GM18520 (cell line): ENCODE results near the gene LSM2.

Source experiments
- ATAC-seq: cut with Tn5 transposase; IDR thresholded peaks from one replicate; pipeline ENCODE4 v1.9.1; 2021; ENCODE audit not compliant: unreplicated experiment

LSM2 gene

DNA sequence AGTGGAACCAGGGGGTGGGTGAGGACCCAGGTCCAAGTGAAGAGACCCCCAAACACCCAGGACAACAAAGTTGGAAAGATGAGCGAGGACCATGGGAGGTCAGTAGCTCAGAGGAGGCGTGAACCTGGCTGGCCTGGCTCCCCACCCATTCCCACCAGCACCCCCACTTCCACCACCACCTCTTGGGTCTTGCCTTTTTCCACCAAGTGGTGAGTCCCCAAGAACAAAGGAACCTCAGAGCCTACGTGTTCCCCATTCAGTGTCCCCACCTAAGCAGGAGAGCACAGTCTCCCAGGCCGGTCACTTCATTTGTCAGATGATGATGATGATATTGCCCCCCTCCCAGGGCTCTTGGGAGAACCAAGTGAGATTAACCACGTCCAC is 29.1 kb downstream of the LSM2 start:
- no peak for ATAC-seq

DNA sequence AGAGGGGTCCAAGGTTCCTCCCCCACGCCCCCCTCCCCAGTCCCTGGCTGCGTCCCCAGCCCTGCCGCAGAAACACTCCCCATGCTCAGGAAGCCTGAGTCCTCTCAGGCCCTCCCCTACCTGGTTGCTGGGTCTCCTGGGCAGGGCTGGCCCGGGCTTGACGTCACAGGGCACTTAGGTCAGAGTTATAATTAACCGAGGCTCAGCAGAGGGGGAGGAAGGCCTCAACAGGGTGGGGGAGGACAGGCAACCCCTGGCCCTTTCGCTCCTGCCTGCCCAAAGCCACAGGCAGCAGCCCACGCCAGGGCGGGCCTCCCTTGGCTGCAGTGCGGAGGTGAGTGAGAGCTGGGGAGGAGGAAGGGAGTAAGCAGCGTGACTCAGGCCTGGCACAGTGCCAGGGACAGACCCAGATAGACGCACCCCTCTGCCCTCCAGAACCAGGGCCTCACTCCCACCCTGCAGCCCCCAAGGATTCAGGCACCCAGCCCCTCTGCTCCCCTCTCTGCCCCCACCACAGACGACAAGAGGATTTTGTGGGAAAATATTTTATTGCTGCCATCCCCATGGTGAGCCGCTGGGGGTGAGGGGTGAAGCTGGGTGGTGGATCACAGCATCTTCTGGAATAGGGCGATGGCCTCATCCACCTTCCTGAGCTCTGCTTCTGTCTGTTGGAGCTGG is 29.6 kb downstream of the LSM2 start, which contains the start of gene VWA7:
Gene VWA7 (minus strand): TSS at position 340 of the 678 bp plus-strand sequence. CDS start 549 bp downstream, outside the sequence.
- ATAC-seq, result no peak

DNA sequence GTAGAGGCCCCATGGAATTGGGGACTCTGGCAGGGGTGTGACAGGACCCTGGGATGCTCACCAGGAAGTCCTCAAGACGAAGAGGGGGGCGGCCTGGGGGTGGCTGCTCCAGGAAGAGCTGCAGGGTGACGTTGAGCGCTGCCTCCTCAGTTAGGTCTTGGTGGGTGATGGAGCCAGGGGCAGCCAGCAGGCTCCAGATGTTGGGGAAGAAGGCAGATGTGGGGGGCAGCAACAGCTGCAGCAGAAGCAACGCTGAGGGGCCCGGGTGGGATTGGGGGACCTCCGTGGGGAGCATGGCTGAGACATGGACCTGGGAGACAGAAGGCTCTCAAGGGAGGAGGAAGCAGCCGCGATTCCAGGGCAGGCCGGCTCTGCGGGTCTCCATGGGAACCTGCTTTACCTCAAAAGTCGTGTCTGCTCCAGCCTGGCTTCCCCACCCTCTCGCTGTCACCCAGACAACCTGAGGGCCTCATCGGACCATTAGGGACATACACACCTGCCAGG is 30.2 kb downstream of the LSM2 start:
- ATAC-seq, result no peak

DNA sequence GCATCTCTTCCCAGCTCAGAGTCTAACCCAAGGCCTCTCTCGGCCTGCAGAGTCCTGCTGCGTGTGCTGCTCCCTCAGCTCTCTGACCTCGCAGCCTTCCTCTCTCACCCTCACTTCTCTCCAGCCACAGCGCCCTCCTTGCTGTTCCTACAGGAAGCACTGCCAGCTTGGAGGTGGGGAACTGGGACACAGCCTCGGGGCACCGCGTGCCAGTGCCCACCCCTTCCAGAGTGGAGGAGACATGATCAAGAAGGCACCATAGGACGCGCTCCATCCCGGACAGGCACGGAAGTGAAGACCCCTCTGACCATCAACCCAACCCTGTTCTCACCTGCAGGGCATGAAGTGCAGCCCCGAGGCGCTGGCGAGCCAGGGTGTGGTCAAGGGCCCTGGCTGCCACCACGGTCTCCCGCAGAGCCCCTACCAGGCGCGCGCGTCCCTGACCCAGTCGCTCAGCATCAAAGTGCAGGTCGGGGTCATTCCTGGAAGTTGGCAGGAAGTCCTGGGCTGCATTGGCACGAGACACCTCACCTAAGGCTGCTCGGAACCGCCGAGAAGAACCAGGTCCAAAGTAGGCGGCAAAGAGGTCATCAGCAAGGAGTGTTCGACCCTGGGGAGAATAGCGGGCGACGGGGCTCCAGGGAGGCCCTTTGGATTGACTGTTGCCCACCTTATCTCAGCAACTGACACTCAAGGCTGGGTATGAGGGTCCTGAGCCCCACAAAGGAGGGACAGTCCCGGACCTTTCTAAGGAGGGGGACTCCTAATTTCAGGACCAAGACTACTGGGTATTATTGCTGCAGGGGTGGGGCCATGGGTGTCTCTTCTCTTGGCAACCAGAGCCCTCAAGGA is 30.9 kb downstream of the LSM2 start:
- ATAC-seq, result no peak

DNA sequence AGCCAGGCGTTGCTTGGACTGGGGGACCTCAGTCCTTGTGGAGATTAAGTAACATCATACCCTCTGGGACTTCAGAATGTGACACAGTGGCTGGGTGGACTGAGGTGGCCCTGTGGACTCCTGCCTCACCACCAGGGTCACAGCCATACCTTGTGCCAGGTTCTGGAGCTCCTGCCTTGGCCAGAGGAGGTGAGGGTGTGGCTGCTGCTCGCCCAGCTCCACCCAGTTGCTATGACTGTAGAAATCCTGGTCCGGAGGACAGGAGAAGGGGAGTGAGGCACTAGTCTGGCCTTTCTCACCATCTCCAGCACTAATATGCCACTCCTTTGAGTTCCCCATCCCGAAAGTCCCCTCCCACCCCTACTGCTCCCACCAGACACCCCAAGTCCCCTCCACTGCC is 31.6 kb downstream of the LSM2 start:
- ATAC-seq, result no peak

DNA sequence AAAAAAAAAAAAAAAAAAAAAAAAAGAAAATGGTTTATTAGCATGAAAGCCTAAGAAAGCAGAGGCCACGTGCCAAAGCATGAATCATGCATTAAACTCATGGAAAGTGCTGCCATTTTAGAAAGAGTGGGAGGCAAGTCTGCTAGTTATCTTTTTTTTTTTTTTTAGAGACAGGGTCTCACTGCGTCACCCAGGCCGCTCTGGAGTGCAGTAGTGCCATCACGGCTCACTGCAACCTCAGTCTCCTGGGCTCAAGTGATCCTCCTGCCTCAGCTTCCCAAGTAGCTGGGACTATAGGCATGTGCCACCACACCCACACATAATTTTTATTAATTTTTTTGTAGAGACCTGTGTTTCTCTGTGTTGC is 34.8 kb downstream of the LSM2 start:
- ATAC-seq, result no peak

DNA sequence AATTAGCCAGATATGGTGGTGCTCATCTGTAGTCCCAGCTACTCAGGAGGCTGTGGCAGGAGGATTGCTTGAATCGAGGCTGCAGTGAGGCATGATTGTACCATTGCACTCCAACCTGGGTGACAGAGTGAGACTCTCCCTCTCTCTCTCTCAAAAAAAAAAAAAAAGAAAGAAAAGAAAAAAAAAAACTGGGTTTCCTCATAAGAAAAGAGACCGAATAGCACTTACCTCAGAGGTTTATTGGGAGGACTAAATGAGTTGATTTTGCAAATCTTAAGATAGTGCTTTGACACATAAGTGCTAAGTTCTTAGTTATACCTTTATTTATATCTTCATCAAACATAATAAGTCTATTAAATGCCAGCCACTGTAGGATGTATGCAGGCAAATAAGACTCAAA is 35.9 kb downstream of the LSM2 start:
- no peak for ATAC-seq

DNA sequence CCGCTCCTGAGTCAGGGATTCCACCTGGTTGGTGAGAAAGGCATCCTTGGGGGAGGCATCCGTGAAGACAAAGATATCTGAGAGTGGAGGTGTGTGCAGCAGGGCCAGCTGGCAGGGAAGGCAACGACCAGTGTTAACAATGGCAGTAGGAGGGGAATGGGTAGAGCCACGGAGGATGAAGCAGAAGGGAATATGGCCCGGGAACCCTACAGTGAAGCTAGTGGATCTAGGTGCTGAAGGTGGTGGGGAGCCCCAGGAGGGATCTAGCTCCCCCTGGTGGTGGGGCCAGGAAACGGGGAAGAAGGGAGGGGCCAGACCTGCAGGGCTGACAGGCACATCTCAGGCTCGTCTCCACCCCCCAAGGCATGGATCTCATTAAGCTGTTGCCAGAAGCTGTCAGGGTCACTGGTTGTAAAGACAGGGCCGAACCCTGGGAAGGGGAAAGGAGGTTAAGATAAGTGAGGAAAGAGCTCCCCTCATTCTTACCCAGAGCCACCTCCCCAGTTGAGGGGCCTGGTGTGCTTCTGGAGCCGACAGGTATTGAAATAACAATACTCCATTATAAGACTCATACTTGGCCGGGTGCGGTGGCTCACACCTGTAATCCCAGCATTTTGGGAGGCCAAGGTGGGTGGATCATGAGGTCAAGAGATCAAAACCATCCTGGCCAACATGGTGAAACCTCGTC is 36.9 kb downstream of the LSM2 start:
- no peak for ATAC-seq

DNA sequence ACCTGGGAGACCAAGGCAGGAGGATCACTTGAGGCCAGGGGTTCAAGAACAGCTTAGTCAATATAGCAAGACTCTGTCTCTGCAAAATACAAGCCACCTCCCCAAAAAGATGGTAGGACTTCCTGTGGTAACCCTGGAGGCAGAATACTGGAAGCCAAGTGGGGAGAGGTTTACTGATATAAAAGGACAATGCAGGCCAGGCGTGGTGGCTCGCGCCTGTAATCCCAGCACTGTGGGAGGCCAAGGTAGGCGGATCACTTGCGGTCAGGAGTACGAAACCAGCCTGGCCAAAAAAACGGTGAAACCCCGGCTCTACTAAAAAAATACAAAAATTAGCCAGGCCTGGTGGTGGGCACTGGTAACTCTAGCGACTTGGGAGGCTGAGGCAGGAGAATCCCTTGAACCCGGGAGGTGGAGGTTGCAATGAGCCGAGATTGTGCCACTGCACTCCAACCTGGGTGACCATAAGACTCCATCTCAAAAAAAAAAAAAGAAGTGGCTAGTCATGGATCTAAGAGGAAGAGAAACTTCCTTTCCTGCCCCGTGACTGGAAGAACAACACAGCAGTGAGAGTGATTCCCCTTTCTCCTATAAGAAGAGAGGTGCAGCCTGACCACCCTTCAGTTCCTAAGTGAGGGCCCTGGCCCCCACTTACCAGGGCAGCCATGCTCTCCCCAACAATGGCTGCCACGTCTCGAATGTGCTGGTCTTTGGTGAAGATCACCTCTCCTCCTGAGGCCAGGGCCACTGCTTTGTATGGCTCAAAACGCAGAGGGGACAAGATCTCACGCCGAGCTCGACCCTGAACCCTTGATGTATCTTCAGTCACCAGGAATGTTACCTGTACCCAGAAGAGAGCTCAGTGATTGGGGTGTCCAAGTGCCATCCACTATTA is 38.2 kb downstream of the LSM2 start:
- ATAC-seq, result no peak

DNA sequence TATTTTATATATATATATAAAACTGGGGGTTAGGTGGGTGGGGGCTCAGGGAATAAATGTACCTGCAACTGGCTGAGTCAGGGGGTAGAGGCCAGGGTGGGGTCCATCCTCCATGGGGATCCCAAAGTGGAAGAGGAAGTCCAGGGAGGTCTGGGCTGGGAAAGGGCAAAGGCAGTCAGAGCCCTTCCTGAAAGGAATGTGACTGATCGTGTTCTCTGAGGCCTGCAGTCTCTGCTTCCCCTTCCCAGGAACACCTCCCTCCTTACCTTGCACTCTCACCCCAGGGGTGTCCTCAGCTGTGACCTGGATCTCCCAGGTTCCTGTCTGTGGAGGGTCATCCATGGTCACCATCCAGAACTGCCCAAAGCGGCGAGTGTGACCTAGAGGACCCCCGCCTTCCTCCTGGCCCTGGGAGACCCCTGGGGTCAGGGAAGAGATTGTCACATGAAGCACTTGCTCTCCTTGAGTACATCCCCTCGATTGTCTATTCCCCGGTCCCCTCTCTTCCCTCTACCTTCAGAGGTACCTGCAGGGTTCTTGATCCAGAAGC is 39.6 kb downstream of the LSM2 start:
- ATAC-seq, result no peak

DNA sequence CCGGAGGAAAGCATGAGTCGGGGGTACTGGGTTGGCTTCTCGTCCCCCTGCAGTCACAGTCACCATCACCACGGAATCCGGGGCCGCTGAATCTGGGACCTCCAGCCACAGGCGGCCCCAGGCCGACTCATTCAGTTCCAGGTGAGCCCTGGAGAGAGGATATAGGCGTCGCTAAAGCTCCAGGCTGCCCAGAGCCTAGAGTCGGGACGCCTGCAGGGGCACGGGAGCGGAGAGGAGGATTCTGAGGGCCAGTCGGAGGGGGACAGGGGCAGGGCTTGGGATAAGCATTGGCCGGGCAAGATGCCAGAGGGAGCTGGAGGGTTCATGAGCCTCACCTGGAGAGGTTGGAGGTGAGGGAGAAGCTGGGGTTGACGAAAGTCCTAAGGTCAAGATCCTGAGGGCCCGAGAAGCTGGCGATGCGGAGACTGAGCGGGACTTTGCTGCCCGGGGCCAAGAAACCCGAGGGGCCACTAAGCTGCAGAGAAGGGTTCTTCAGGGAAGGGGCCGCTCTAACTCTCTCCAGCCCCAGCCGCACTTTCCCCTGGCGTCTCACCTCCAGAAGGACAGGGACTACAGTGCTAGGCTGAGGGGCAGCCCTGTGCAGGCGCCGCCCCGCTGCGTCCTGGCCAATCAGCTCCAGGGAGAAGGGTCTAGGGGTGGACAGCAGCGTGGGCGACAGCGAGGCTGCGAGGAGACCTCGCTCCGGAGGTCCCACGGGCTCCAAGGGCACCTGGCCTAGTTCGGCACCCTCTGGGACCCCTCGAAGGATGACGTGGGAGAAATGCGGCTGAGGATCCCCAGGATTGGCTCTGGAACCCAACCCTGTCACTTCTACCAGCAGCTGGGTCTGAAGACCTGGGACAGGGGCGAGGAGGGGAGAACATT is 40.6 kb downstream of the LSM2 start:
- no peak for ATAC-seq

DNA sequence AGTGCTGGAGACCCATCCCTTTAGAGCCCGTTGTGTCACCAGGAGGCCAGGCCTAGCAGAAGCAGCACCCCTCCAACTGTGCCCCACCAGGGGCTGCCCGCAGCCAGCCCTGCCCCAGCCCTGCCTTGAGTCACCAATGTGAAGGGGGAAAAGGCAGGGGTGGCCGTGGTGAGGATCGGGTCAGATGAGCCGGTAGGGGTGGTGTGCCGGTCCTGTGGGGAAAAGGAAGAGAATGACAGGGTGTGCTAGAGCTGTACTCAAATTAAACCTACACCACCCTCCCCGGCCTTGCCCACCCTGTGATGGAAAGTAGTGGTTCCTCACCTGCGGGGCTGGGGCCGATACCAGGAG is 41.2 kb downstream of the LSM2 start:
- ATAC-seq, result no peak

DNA sequence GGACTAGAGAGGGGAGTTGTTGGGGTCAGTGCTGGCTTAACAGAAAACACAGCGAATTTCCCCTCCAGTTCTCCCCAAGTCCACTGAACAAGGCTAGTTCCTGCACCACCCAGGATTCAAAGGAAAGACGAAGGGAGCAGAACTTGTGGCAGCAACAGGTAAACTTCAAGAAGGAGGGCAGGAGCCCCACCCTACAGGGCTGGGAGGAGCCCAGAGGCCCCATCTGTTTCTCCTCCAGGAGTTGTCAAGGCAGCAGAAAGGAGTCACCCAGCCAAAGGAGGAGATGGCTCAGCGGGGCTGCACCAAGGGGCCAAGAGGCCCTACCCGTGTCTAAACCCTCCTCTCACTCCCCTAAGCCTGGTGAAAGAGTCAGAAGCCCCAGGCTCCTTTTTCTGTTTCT is 42.6 kb downstream of the LSM2 start:
- ATAC-seq, result no peak

DNA sequence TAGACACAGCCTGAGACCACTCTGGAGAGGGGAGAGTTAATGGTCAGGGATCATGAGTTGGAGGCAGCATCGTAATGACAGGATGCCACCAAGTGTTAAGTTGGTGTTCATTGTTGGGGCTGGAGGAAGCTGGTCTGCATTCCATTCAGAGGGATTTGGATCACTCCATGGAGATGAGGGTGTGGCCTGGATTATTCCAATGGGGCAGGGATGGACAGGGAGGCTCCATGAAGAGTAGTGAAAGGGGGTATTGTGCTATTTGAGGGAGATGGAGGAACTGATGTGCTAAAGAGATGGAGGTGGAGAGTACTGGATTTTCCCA is 43.2 kb downstream of the LSM2 start:
- ATAC-seq, result no peak

DNA sequence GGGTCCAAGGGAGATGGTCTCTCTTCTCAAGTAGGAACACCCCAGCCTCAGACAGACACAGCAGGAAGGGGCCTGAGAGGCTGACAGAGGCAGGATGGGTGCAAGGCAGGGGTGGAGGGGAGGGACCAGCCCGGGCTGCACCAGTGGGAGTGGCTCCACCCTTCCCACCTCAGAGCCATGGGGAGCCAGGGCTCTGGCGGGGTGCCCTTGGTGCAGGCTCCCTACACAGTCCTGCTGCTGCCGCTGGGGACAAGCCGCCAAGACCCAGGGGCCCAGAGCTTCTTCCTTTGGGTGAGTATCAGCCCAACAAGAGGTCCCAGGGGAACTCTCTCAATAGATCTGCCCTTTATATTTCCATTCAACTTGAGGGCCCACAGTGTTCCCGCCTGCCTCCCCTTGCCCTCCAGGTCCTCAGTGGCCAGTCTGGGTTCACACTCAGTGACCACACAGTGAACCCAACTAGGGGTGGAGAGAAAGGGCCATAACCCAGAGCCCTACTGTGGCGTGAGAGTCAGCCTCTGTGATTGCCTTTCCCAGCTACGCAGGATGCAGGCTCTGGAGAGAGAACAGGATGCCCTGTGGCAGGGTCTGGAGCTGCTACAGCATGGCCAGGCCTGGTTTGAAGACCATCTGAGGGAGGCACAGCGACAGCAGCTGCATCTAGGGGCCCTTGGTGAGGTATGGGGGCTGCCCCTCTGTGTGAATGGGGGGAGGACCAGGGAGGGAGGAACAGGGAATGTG is 43.7 kb downstream of the LSM2 start:
- ATAC-seq, result no peak

DNA sequence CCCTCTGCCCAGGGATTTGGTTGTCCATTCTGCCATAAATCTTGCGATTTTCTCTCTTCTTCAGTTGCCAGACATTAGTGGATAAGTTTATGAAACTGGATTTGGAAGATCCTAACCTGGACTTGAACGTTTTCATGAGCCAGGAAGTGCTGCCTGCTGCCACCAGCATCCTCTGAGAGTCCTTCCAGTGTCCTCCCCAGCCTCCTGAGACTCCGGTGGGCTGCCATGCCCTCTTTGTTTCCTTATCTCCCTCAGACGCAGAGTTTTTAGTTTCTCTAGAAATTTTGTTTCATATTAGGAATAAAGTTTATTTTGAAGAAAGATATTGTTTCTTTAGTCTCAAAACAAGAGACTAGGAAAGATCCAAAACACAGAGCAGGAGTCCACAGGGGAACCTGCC is 44.4 kb downstream of the LSM2 start, which contains the start of gene SAPCD1:
Gene SAPCD1 (plus strand): TSS at position 301 of the 400 bp plus-strand sequence. CDS start 399 bp downstream, outside the sequence.
- ATAC-seq, result no peak

DNA sequence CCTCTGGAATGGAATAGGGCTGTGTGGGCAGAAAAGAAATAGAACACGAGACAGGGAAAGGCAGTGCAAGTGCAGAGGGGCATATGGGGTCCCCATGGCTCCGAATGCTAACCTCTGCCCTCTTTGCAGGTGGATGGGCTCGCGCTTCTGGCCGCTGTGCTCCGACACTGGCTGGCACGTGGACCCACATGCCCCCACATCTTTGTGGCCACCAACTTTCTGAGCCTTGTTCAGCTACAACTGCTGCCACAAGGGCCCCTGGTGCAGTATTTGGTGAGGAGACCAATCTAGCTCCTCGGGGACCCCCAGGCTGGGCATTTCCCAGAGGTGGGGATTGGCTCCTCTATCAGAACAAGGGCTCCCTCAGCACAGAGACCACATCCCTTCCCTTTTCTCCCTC is 45.4 kb downstream of the LSM2 start:
- no peak for ATAC-seq

DNA sequence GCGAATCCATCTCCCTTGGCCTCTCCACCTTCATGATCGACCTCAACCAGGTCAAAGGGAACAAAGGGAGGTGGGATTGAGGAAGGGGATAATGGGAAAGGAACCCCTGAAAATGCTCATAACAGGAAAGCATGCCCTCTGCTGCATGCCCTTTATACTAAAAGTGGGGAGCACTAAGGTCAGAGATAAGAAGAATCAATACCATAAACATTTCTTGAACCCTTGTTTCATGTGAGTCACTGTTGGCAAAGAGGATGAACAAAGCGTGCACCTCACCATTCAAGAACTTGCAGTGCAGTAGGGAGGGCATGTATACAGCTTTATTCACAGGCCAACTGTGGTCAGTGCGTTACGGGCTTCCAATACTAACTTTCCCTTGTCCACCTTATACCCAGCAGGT is 46.0 kb downstream of the LSM2 start:
- ATAC-seq, result no peak

DNA sequence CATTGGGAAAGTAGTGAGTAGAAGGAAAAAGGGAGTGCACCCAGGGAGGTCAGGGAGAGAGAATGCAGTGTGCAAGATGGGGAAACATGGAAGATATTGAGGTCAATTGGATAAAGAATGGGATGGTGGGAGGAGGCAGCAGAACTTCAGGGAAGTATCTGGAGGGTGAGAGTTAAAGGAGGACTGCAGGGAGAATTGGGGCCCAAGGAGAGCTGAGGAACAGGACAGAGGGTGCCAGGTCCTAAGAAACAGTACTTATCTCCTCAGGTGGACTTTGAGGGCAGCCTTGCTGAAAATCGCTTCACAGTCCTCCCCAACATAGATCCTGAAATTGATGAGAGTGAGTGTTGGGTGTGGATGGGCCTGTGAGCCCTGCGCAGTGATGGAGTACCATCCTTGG is 48.5 kb downstream of the LSM2 start:
- ATAC-seq, result no peak
